DMS153 (cell line): ENCODE results near the gene ZNF467.

Experiments used
- DNase-seq: peaks from one replicate; lab custom pipeline; 2025; lab: John Stamatoyannopoulos, UW

Gene ZNF467

DNA sequence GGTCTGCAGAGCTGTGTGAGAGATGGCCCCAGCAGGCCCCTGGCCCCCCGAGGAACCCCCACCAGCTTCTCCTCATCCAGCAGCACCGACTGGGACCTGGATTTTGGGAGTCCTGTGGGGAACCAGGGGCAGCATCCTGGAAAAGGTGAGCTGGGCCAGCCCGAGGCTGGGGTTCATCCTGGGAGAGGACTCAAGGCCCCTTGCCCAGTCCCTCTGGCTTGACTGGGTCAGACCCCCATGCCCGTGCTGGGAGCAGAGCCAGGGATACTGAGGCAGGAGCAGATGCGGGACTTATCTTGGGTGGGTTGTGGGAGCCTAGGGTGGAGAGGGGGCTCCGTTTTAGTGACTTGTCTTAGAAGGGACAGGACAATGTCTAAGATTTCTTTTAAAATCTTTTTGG lies 47.5 kb downstream of the ZNF467 start:
- DNase-seq, result no peak

DNA sequence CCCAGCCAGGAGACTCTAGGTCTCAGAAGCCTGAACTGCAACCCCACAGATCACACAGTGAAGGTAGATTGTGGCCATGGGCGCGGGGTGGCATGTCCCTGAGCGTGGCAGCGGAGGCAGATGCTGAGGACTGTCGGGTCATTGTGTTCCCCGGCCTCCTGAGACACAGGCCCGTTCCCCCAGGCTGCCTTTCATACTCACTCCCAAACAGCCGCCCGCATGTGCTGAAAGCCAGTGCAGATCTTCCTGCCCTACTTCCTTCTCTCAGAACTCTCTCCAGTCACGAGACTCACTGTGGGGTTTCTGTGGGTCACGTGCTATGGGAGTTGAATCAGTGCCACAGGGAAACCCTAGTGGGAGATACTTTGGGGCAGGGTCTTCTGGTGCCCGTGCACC lies 48.0 kb downstream of the ZNF467 start:
- no peak for DNase-seq

- DNase-seq, result no peak
These were observed 48.5 kb downstream of the ZNF467 start for GRCh38 chr7:149724661-149725425.

DNA sequence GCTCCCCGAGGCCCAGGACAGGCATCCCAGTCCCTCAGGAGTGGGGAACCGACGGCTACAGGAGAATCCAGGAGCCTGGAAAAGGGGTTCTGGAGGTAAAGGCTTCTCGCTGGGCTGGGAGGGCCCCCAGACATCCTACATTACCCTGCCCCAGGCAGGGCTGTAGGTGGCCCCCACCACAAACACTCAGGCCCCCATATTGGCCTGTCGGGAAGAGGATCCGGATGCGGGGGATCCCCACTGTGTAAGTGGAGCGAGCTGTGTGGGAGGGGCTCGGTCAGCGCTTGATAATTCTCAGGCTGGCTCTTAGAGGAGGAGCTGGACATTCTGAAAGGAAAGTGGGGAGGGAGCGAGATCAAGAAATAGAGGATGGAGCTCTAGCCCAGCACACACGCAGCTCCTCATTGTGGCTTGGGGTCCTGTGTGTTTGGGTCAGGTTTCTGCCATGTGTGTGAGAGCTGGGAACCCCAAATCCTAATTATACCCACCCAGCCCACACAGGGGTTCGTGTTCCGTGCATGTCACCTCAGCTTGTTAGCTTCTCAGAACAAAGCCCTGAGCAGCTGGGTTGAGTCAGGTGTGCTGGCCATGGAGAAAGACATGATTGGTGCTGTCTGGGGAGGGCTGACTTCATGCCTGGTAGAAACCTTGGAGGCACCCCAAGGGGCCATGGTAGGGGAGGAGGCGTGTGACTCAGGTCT lies 49.4 kb downstream of the ZNF467 start:
- DNase-seq, result no peak

DNA sequence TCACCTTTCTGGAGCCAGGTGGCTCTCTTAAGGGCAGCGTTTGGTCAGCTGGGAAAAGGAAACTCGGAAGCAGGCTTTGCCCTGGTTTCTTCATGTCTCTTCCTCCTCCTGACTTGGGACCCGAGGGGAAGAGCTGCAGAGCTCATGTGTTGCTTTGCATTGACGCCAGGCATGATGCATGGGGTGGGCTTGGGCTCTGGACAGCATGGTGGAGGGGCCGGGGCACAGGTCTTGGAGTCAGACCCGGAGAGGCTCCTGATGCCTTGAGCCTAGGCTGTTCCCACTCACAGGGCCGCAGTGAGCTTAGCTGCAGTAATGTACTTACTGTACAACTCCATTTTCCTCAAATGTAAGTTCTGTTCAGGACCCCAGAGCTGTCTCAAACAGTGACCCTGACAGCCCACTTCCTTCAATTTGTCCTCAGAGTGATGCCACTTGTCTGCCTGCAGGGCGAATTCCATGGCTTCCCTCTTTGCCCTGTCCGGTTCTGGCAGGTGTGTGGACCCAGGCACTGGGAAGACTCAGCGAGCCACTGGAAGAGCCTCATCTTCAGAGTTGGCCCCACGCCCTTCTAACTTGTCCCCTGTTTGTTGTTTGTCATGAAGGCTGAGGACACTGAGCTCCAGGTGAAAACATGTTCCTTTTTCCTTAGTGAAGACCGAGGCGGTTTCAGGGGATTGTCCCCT lies 50.2 kb downstream of the ZNF467 start:
- DNase-seq, result no peak

GRCh38 chr7:149722356-149722957 lies 50.9 kb downstream of the ZNF467 start:
- DNase-seq, result no peak

- DNase-seq, result no peak
These were observed 52.2 kb downstream of the ZNF467 start for GRCh38 chr7:149721084-149721601.

GRCh38 chr7:149720372-149721083 lies 52.9 kb downstream of the ZNF467 start:
- DNase-seq, result no peak

DNA sequence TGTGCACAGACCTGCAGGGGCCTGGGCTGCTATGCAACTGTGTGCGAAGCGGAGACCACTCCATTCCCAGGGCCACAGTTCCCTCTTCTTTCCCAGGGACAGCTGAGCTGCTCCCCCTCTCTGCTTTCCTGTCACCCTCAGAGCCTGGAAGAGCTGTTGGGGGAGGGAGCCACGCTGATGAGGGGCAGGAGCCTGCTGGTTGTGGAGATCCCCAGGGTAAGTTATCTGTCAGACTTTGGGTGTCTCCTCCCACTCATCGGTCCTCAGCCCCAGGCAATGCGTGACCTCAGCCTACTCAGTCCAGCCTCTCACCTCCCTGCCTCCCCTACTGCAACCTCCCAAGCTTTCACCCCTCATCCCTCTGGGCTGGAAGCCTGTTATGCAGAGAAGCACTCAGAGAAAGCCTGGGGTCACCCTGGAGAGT lies 53.5 kb downstream of the ZNF467 start:
- no peak for DNase-seq

GRCh38 chr7:149719050-149719899 lies 54.1 kb downstream of the ZNF467 start:
- no peak for DNase-seq

DNA sequence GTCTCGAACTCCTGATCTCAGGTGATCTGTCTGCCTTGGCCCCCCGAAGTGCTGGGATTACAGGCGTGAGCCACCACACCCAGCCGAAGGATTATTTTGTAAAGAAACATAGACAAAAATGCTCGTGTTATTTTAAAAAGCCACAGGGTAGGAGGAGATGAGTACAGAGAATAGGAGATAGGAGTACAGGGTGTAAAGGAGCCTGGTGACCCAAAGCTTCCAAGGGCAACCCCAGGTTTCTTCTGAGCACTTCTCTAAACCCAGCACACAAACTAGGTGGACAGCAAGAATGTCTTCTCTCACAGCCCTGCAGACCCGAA lies 54.7 kb downstream of the ZNF467 start:
- no peak for DNase-seq

DNA sequence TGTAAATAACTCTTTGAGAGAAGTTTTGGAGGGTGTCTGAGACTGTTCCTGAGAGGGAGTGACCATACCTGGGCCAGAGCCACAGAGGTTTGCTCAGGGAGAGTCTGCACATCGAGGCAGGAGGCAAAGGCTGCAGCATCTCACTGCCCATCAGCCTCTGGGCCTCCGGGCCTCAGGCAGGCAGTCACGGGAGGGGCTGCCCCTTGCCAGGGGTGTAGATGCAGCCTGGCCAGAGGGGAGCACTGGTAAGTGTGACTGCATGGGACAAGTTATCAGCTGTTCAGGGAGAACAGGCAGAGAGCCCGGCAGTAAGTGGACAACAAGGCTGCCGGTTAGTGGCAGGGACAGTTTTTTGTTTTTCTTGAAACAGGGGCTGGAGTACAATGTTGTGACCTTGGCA lies 55.9 kb downstream of the ZNF467 start:
- DNase-seq, result no peak

- DNase-seq, result no peak
These were observed 56.5 kb downstream of the ZNF467 start for GRCh38 chr7:149716932-149717307.

GRCh38 chr7:149716007-149716931 lies 57.1 kb downstream of the ZNF467 start:
- DNase-seq, result no peak

DNA sequence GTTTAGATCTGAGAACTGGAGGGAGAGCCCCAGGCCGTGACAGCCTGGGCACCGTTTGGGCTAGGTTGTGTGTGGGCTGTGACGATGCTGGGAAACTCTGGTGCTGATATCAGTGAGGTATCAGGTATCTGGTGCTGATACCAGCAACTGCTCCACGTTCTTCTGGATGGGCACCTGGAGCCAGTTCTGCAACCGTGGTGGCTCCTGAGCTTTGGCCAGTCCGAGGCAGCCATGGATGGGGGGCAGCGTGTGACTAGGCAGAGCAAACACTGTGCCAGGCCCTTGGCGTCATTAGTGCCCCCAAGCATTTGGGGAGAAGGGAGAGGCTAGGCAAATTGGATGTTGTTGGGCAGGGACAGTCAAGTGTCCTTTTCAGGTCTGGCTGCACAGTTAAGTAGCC lies 57.9 kb downstream of the ZNF467 start:
- no peak for DNase-seq

DNA sequence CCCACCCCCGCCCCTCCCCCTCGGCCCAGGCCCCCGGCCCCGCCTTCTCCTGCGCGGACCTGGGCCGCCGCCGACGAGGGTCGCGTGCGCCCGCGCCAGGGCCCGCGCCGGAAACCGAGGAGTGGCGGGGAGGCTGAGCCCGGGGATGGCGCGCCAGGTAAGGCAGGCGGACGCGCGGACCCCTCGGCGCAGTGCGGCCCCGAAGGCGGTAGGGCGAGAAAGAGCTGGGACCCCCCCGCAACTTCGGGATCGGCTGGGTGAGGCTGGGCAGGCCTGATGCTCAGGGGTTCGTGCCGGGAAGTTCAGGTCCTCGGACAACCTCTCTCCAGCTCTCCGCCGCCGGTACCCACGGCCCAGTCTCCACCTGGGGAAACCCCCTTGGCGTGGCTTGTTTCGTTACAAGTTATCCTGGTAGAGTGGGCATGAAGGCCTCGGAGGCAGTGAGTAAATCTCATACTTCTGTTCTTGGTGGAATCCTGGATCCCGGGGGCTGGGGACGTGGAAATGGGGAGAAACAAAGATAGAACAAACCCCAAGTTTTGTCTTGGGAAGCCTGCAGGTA lies 58.4 kb downstream of the ZNF467 start:
- no peak for DNase-seq
